HG03196 (cell line): ENCODE results near the gene RASL12.
"Not testable (repeated sequence)": the region's sequence is repeated elsewhere in the genome, so short reads cannot be mapped to it uniquely, and the experiment has no call there.

Experiments used
- ATAC-seq: cut with Tn5 transposase; IDR thresholded peaks from one replicate; pipeline ENCODE4 v1.9.1; 2021; ENCODE audit not compliant: unreplicated experiment

Gene RASL12

GRCh38 chr15:65076486-65077290 is 8.9 kb upstream of the RASL12 start, which contains the start of gene KBTBD13:
Gene KBTBD13 (plus strand): TSS chr15:65076746. CDS start chr15:65076816, 70 bp downstream.
- no peak for ATAC-seq

- ATAC-seq, result not testable (repeated sequence)
Observed at GRCh38 chr15:65075607-65076395, 8.0 kb upstream of the RASL12 start.

GRCh38 chr15:65074946-65075345 is 7.2 kb upstream of the RASL12 start:
- ATAC-seq, result not testable (repeated sequence)

- ATAC-seq, result no peak
Observed at GRCh38 chr15:65072617-65073016, 4.8 kb upstream of the RASL12 start.

DNA sequence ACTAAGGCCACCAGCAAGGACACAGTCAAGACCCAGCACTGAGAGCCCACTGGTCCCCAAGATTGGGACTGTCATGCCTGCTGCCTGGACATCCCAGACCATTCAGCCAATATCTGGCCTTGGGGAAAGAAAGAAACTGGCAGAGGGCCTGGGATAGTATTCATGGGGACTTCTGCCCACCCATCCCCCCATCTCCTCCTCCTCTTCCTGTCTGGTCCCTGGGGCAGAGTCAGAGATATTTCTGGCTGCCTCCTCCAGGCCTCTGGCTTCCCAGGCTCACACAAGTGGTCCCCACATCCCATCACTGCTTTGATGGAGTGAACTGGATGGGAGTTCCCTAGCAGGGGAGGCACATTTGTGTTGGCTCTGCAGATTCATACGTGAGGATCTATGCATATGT is 4.2 kb upstream of the RASL12 start:
- no peak for ATAC-seq

DNA sequence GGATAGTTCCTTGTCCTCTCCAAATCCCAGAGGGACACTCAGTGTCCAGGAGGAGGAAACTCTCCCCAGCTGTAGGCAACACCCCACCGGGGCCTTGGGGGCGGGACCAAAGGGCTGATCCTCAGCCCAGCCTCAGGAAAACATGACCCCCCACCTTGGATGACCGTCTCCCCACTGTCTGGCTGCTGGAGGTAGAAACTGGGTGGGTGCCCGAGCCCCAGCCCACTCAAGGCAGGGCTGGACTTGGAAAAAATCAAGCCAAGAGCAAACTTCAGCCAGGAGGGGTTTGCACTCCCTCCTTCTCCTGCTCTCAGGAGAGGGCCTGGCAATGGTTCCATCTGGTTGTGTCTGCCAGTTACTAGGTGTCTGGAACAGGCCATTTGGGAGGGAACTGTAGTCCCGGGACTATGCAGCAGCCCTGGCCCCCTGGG is 3.6 kb upstream of the RASL12 start:
- no peak for ATAC-seq

- ATAC-seq, result no peak
Observed at GRCh38 chr15:65069779-65070546, 2.2 kb upstream of the RASL12 start.

- no peak for ATAC-seq
Observed at GRCh38 chr15:65069179-65069578, 1.4 kb upstream of the RASL12 start.

DNA sequence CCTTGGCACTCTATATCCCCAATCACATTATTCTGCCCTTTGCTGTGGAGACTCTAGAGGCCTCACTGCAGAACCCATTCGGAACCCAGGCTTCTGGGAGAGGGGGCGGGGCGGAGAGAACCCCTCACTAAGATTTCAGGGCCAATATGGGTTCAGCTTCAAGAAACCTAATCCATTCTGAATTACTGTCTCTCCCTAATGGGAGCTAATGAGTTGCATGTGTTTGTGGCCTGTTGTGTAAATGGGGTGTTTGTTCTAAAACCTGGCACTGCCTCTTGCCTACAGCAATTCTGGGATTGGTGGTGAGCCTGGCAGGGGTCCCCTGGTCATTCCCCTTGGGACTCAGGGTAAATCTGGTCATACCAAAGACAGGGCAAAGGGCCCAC is 605 bp upstream of the RASL12 start:
- ATAC-seq, result no peak

DNA sequence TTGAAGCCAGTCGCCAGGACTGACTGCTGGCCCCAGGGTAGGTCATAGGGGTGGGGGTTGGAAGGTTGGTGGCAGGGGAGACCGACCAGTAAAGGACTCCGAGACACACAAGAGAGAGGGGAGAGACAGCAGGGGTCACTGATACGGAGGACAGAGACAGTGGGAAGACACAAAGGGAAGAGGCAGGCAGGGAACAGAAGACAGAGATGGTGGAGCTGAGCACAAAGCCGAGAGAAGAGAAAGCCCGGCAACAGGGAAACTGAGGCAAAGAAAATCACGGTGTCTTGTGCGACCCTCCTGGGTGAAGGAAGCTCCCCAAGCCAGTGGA is 510 bp downstream of the RASL12 start:
- ATAC-seq, result no peak

GRCh38 chr15:65066635-65067316 is 1.0 kb downstream of the RASL12 start:
- ATAC-seq, result no peak

DNA sequence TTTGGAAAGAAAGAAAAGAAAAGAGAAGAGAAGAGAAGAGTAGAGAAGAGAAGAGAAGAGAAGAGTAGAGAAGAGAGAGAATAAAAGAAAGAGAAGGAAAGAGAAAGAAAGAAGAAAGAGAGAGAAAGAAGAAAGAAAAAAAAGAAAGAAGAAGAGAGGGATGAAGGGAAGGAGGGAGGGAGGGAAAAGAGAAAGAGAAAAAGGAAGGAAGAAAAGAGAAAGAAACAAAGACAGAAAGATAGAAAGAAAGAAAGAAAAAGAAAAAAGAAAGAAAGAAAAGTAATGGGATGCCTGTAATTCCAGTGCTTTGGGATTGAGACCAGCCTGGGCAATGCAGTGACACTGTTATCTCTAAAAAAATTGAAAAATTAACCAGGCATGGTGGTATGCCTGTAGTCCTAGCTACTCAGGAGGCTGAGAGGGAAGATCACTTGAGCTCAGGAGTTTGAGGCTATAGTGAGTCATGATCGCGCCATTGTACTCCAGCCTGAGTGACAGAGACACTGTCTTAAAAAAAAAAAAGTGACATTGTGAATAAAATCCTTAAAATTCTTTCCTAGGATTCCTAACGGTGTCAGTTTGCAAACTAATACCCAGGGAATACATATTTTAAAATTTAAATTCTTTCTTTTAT is 1.7 kb downstream of the RASL12 start:
- no peak for ATAC-seq

DNA sequence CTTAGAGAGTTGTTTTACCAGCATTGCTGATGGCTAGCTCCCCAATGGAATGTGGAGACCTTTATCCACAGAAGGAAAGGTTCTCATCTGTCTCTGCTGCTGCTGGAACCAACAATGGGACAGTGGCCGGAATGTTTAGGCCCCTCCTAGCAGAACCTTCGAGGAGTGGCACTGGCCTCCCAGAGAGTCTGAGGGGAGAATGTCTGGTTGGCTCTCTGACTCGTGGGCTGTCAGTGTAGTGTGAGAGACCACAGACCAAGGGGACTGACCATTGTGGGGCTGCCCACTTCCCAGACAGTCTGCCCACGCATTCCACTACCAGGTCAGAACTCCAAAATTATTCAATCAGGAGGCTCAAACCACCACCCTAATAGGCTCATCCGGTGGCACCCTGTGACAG is 5.1 kb downstream of the RASL12 start:
- ATAC-seq, result no peak

- ATAC-seq, result no peak
Observed at GRCh38 chr15:65062061-65062460, 5.7 kb downstream of the RASL12 start.

DNA sequence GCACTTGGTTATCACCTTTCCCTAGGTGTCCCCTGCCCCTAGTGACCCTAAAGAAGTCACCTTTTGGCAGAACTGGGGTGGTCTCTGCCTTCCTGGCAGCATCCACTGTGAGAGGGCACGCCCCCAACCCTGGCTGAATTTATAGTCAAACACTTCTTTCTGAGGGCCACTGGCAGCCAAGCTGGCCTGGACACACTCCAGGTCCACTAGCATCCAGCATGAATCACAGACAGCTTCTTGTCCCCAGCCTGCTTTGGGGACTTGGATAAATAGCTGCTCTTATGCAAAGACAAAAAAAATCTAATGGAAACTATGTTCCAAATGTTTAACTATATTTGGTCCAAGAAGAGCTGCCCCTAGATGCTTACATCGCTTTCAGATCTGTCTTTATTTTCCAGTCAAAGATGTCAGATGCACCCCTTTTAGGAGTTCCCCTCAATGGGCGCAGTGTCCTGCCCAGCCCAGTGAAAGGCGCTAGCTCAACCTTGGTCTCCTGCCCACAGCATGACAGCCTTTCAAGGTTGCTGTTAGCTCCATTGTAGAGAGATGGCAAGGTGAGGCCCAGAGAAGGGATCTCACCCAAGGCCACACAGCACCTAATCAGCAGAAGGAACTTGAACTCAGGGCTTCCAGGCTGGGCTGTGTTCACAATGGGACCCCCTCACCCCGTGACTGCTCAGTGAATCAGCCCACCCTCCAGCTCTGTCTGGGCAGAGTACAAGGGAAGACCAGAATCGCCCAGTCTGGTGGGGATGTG is 7.0 kb downstream of the RASL12 start:
- ATAC-seq, result no peak

DNA sequence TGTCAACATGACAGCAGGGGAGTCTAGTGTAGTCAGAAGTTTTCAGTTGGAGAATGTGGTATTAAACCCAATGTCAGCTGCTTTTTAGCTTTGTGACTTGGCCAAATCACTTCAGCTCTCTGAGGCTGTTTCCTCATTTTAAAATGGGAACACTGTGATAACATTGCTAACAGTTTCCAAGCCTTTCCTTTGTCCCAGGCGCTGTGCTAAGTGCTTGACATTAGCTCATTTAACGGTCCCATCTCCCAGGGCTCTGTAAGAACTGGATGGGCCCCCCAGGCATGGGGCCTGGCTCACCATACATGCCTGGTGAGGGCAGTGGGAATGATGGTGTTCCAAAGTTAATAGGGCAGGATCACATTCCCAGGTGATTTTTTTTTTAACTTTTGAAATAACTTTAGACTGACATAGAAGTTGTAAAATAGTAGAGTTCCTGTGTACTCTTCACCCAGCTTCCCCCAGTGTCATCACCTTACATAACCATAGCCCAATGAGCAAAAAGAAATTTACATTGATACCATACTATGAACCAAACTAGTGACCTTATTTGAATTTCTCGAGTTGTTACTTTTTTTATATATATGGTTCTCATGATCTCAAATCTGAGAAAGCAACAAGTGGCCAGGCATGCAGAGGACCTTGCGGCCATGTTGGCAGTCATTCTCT is 7.7 kb downstream of the RASL12 start:
- no peak for ATAC-seq

DNA sequence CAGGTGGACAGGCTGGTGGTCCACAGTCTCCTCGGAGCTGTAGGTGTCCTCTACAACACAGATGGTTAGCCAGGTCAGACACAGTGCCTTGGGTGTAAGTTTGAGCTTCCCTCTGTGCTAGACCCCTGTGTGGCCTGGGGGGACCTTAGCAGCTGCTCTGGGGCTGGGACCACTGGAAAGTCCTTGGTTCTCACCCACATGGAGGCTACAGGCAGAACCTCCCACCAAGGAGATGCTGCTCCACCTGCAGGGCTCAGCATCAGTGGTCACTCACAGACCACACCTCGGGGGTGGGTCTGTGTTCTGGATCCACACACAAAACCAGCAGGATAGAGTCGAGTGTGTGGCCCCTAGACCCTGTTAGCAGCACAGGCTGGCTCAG is 8.4 kb downstream of the RASL12 start:
- ATAC-seq, result no peak

- ATAC-seq, result no peak
Observed at GRCh38 chr15:65058394-65059368, 9.1 kb downstream of the RASL12 start.
